ENCODE data around the gene CHFR. TPM values are rescaled to one million over a fixed set of nuclear protein-coding genes. Genes with fewer than 3 reads are reported as not detected.

The CHFR gene
- total and polyA plus RNA-seq, 9 of the 15 experiments (the other 6 are each of a cell fraction or from before 2014, with no cell fraction given) = 0.61 to 33.9 (median 19.3) TPM

DNA sequence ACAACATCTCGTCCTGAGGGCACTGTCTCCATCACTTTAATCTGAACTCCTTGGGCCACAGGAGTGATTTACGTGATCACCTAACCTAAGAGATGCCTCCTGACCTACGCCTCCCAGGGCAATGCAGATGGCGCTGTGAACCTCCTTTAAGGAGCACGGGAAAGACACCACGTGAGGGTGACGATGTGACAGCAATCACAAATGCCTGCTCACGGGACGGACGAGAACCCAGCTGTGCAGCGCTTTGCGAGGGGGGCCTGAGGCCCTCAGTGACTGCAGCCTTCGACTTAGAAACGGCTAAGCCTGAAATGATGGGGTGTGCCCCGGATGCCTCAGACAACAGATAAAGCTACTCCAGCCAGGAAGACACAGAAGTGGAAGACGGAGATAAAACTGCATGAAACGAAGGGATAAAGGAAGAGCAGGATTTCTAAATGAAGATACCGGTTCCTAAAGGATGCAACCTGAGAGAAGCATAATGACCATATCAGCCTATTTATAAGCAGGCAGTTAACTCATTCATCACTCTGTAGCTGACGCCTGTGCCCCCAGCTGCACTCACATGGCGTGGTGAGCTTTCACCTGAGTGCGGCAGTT, 44.9 kb downstream of the CHFR start (continued):
- TF ChIP-seq, protein P1, sequence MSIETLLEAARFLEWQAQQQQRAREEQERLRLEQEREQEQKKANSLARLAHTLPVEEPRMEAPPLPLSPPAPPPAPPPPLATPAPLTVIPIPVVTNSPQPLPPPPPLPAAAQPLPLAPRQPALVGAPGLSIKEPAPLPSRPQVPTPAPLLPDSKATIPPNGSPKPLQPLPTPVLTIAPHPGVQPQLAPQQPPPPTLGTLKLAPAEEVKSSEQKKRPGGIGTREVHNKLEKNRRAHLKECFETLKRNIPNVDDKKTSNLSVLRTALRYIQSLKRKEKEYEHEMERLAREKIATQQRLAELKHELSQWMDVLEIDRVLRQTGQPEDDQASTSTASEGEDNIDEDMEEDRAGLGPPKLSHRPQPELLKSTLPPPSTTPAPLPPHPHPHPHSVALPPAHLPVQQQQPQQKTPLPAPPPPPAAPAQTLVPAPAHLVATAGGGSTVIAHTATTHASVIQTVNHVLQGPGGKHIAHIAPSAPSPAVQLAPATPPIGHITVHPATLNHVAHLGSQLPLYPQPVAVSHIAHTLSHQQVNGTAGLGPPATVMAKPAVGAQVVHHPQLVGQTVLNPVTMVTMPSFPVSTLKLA (conservative IDR thresholded peaks at IDR 0.05) = peak in 1 of 2 experiments; percentile 37; a peak in 1 of 4 replicates
- TF ChIP-seq, protein P2, sequence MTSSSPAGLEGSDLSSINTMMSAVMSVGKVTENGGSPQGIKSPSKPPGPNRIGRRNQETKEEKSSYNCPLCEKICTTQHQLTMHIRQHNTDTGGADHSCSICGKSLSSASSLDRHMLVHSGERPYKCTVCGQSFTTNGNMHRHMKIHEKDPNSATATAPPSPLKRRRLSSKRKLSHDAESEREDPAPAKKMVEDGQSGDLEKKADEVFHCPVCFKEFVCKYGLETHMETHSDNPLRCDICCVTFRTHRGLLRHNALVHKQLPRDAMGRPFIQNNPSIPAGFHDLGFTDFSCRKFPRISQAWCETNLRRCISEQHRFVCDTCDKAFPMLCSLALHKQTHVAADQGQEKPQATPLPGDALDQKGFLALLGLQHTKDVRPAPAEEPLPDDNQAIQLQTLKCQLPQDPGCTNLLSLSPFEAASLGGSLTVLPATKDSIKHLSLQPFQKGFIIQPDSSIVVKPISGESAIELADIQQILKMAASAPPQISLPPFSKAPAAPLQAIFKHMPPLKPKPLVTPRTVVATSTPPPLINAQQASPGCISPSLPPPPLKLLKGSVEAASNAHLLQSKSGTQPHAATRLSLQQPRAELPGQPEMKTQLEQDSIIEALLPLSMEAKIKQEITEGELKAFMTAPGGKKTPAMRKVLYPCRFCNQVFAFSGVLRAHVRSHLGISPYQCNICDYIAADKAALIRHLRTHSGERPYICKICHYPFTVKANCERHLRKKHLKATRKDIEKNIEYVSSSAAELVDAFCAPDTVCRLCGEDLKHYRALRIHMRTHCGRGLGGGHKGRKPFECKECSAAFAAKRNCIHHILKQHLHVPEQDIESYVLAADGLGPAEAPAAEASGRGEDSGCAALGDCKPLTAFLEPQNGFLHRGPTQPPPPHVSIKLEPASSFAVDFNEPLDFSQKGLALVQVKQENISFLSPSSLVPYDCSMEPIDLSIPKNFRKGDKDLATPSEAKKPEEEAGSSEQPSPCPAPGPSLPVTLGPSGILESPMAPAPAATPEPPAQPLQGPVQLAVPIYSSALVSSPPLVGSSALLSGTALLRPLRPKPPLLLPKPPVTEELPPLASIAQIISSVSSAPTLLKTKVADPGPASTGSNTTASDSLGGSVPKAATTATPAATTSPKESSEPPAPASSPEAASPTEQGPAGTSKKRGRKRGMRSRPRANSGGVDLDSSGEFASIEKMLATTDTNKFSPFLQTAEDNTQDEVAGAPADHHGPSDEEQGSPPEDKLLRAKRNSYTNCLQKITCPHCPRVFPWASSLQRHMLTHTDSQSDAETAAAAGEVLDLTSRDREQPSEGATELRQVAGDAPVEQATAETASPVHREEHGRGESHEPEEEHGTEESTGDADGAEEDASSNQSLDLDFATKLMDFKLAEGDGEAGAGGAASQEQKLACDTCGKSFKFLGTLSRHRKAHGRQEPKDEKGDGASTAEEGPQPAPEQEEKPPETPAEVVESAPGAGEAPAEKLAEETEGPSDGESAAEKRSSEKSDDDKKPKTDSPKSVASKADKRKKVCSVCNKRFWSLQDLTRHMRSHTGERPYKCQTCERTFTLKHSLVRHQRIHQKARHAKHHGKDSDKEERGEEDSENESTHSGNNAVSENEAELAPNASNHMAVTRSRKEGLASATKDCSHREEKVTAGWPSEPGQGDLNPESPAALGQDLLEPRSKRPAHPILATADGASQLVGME (CRISPR knock-in tag; IDR thresholded peaks at IDR 0.05) = no peak
- TF ChIP-seq HSF4 (CRISPR knock-in tag; IDR thresholded peaks at IDR 0.05; ENCODE audit: borderline replicate concordance) (no peak), E2F3 (CRISPR knock-in tag; IDR thresholded peaks at IDR 0.05) (no peak), SRSF9 (IDR thresholded peaks at IDR 0.05; ENCODE audit: borderline replicate concordance, low read depth, low read length) (no peak), TAF1 (IDR thresholded peaks at IDR 0.05; ENCODE audit: control insufficient read depth, extremely low read depth, insufficient read depth, low read length, severe bottlenecking) (no peak), ELF2 (CRISPR knock-in tag; IDR thresholded peaks at IDR 0.05) (no peak), U2AF1 (optimal IDR thresholded peaks at IDR 0.05; ENCODE audit: low read depth, low read length) (no peak), TCF3 (CRISPR knock-in tag; IDR thresholded peaks at IDR 0.05) (peak; percentile 59), TCF7L2 (IDR thresholded peaks at IDR 0.05; ENCODE audit: low read depth, low read length) (no peak), NFIX (CRISPR knock-in tag; IDR thresholded peaks at IDR 0.05; ENCODE audit: low read depth) (no peak), CXXC5 (CRISPR knock-in tag; IDR thresholded peaks at IDR 0.05) (0 out of 2 replicates have a peak, but pooled peaks have one; percentile 25), BHLHE40 (IDR thresholded peaks at IDR 0.05; ENCODE audit: low read length) (peak; percentile 84)
- TF ChIP-seq, protein P3, sequence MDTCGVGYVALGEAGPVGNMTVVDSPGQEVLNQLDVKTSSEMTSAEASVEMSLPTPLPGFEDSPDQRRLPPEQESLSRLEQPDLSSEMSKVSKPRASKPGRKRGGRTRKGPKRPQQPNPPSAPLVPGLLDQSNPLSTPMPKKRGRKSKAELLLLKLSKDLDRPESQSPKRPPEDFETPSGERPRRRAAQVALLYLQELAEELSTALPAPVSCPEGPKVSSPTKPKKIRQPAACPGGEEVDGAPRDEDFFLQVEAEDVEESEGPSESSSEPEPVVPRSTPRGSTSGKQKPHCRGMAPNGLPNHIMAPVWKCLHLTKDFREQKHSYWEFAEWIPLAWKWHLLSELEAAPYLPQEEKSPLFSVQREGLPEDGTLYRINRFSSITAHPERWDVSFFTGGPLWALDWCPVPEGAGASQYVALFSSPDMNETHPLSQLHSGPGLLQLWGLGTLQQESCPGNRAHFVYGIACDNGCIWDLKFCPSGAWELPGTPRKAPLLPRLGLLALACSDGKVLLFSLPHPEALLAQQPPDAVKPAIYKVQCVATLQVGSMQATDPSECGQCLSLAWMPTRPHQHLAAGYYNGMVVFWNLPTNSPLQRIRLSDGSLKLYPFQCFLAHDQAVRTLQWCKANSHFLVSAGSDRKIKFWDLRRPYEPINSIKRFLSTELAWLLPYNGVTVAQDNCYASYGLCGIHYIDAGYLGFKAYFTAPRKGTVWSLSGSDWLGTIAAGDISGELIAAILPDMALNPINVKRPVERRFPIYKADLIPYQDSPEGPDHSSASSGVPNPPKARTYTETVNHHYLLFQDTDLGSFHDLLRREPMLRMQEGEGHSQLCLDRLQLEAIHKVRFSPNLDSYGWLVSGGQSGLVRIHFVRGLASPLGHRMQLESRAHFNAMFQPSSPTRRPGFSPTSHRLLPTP (IDR thresholded peaks at IDR 0.05; ENCODE audit: borderline replicate concordance, extremely low read depth, insufficient read length) = no peak
- TF ChIP-seq, protein P4, sequence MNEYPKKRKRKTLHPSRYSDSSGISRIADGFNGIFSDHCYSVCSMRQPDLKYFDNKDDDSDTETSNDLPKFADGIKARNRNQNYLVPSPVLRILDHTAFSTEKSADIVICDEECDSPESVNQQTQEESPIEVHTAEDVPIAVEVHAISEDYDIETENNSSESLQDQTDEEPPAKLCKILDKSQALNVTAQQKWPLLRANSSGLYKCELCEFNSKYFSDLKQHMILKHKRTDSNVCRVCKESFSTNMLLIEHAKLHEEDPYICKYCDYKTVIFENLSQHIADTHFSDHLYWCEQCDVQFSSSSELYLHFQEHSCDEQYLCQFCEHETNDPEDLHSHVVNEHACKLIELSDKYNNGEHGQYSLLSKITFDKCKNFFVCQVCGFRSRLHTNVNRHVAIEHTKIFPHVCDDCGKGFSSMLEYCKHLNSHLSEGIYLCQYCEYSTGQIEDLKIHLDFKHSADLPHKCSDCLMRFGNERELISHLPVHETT (CRISPR knock-in tag; conservative IDR thresholded peaks at IDR 0.05 in 1 of 2, IDR thresholded peaks at IDR 0.05 in 1 of 2) = no peak

Measured in K562 (cell line).